Measurements from ENCODE around the gene SHB. TPM values are rescaled to one million over a fixed set of nuclear protein-coding genes. Genes with fewer than 3 reads are reported as not detected.

SHB gene
- total RNA-seq, 1 experiment from 2014 or later = 28.7 TPM

GRCh38 chr9:37922363-37923117 lies 146.5 kb downstream of the SHB start:
- intact Hi-C loops (cut with micrococcal nuclease) = no loop called here
- no peak for DNase-seq (ENCODE audit: low read depth, low spot score)
- H3K27ac ChIP-seq (ENCODE audit: low read depth, low read length) = no peak overlapping the region
- no peaks in the 10 kb centered on the region for H4K20me1 ChIP-seq (ENCODE audit: insufficient read depth)
- no peak for ATAC-seq
- no TSS peak for BruUV-seq (replicated peaks)
- ChIA-PET RAD21 (ENCODE audit: low non-redundant PET in 1 of 2, low total read pairs in 2 of 2, uncharacterized antibody in 2 of 2, unreplicated experiment in 2 of 2) (no interaction called here), CTCF (no interaction called here), POLR2A (no interaction called here)
- peaks cover 20 to 30% of the 10 kb centered on the region in 2 experiments for H3K4me1 ChIP-seq (ENCODE audit: control insufficient read depth in 1 of 2, insufficient read depth in 2 of 2, low read length in 2 of 2)
- H3K36me3 ChIP-seq (ENCODE audit: control insufficient read depth in 1 of 2, insufficient read depth in 2 of 2, low read length in 2 of 2) = peaks cover 7 to 18% of the 10 kb centered on the region in 2 experiments; a peak in 3 of 4 replicates
- no peaks in the 10 kb centered on the region for H3K9me2 ChIP-seq (ENCODE audit: insufficient read depth)
- no peaks in the 10 kb centered on the region for H3K9me3 ChIP-seq (ENCODE audit: control insufficient read depth in 1 of 2, insufficient read depth in 1 of 2, low read depth in 1 of 2, low read length in 2 of 2)
- no peak for TF ChIP-seq CEBPB (IDR thresholded peaks at IDR 0.05; ENCODE audit: low read depth)
- no peak for TF ChIP-seq EGR1 (IDR thresholded peaks at IDR 0.05; ENCODE audit: low read depth)
- TF ChIP-seq TCF7L2 (IDR thresholded peaks at IDR 0.05; ENCODE audit: borderline replicate concordance, extremely low read depth, insufficient read depth, insufficient read length) = no peak
- H3K4me2 ChIP-seq (ENCODE audit: low read length) = no peak overlapping the region
- no peak overlapping the region for H3K4me3 ChIP-seq (replicated peaks in 1 of 2; ENCODE audit: low read depth in 1 of 2, low read length in 2 of 2)
- no peaks in the 10 kb centered on the region for H3K27me3 ChIP-seq (ENCODE audit: insufficient read depth, low read length)
- H3K9ac ChIP-seq (ENCODE audit: low read length) = no peak overlapping the region
- H3K79me2 ChIP-seq (ENCODE audit: insufficient read depth, low read length) = peaks cover 7% of the 10 kb centered on the region; the same call in 1 of the 2 replicates
- H2AFZ ChIP-seq (ENCODE audit: low read depth, low read length, poor library complexity, severe bottlenecking) = no peak overlapping the region

GRCh38 chr9:37921546-37922300 lies 147.3 kb downstream of the SHB start:
- H3K4me3 ChIP-seq (replicated peaks in 1 of 2; ENCODE audit: low read depth in 1 of 2, low read length in 2 of 2) = no peak overlapping the region
- ATAC-seq (no peak), DNase-seq (ENCODE audit: low read depth, low spot score) (no peak)
- intact Hi-C loops (cut with micrococcal nuclease) = no loop called here
- peaks cover 7 to 23% of the 10 kb centered on the region in 2 experiments; a peak in 3 of 4 replicates for H3K36me3 ChIP-seq (ENCODE audit: control insufficient read depth in 1 of 2, insufficient read depth in 2 of 2, low read length in 2 of 2)
- H3K27me3 ChIP-seq (ENCODE audit: insufficient read depth, low read length) = no peaks in the 10 kb centered on the region
- no peaks in the 10 kb centered on the region for H4K20me1 ChIP-seq (ENCODE audit: insufficient read depth)
- peaks cover 7% of the 10 kb centered on the region; the same call in 1 of the 2 replicates for H3K79me2 ChIP-seq (ENCODE audit: insufficient read depth, low read length)
- no TSS peak for BruUV-seq (replicated peaks)
- POLR2A ChIA-PET = no interaction called here
- TF ChIP-seq CEBPB (IDR thresholded peaks at IDR 0.05; ENCODE audit: low read depth) (no peak), EZH2phosphoT487 (IDR thresholded peaks at IDR 0.05; ENCODE audit: borderline replicate concordance) (no peak), EGR1 (IDR thresholded peaks at IDR 0.05; ENCODE audit: low read depth) (no peak), POLR2AphosphoS5 (IDR thresholded peaks at IDR 0.05; ENCODE audit: low read depth, low read length) (no peak), SP1 (IDR thresholded peaks at IDR 0.05; ENCODE audit: low read depth) (no peak), MAX (IDR thresholded peaks at IDR 0.05) (no peak), RAD21 (IDR thresholded peaks at IDR 0.05; ENCODE audit: low read depth) (no peak)
- no peaks in the 10 kb centered on the region for H3K9me3 ChIP-seq (ENCODE audit: control insufficient read depth in 1 of 2, insufficient read depth in 1 of 2, low read depth in 1 of 2, low read length in 2 of 2)
- CTCF ChIA-PET = interaction anchor here (1.5 kb wide), 1 partner anchor 103 kb away, joined by 3 read pairs; no protein-coding TSS in a partner anchor
- RAD21 ChIA-PET (ENCODE audit: low non-redundant PET in 1 of 2, low total read pairs in 2 of 2, uncharacterized antibody in 2 of 2, unreplicated experiment in 2 of 2) = no interaction called here
- no peak overlapping the region for H3K27ac ChIP-seq (ENCODE audit: low read depth, low read length)
- H2AFZ ChIP-seq (ENCODE audit: low read depth, low read length, poor library complexity, severe bottlenecking) = no peak overlapping the region
- H3K4me2 ChIP-seq (ENCODE audit: low read length) = no peak overlapping the region
- no peak overlapping the region for H3K9ac ChIP-seq (ENCODE audit: low read length)
- H3K4me1 ChIP-seq (ENCODE audit: control insufficient read depth in 1 of 2, insufficient read depth in 2 of 2, low read length in 2 of 2) = peaks cover 13 to 22% of the 10 kb centered on the region in 2 experiments
- H3K9me2 ChIP-seq (ENCODE audit: insufficient read depth) = no peaks in the 10 kb centered on the region
